Measurements from ENCODE around the gene PCNX3.

Gene PCNX3

GRCh38 chr11:65620666-65621065 is 5.1 kb downstream of the PCNX3 start:
- no peak for TF ChIP-seq JUND (IDR thresholded peaks at IDR 0.05; ENCODE audit: low read depth)
- in situ Hi-C loops (cut with HindIII; ENCODE audit: low pct_unique_long_range_greater_than_20kb, low sequenced_read_pairs), result no loop called here
- no peak for DNase-seq (ENCODE audit: low read depth in 1 of 2, low spot score in 1 of 2)

GRCh38 chr11:65621460-65621859 is 5.9 kb downstream of the PCNX3 start:
- no peak for TF ChIP-seq JUND (IDR thresholded peaks at IDR 0.05; ENCODE audit: low read depth)
- DNase-seq (ENCODE audit: low read depth in 1 of 2, low spot score in 1 of 2), result no peak
- in situ Hi-C loops (cut with HindIII; ENCODE audit: low pct_unique_long_range_greater_than_20kb, low sequenced_read_pairs), result no loop called here

- in situ Hi-C loops (cut with HindIII; ENCODE audit: low pct_unique_long_range_greater_than_20kb, low sequenced_read_pairs), result no loop called here
- no peak for TF ChIP-seq JUND (IDR thresholded peaks at IDR 0.05; ENCODE audit: low read depth)
Observed at GRCh38 chr11:65622011-65622410, 6.4 kb downstream of the PCNX3 start.

GRCh38 chr11:65623177-65623576 is 7.6 kb downstream of the PCNX3 start:
- no peak for TF ChIP-seq JUND (IDR thresholded peaks at IDR 0.05; ENCODE audit: low read depth)
- in situ Hi-C loops (cut with HindIII; ENCODE audit: low pct_unique_long_range_greater_than_20kb, low sequenced_read_pairs), result no loop called here

More at GRCh38 chr11:65622011-65622410, 6.4 kb downstream of the PCNX3 start:
- no peak for DNase-seq (ENCODE audit: low read depth in 1 of 2, low spot score in 1 of 2)

GRCh38 chr11:65623852-65624616 is 8.5 kb downstream of the PCNX3 start:
- no peak for TF ChIP-seq JUND (IDR thresholded peaks at IDR 0.05; ENCODE audit: low read depth)
- in situ Hi-C loops (cut with HindIII; ENCODE audit: low pct_unique_long_range_greater_than_20kb, low sequenced_read_pairs), result no loop called here
- DNase-seq (ENCODE audit: low read depth in 1 of 2, low spot score in 1 of 2), result no peak

More at GRCh38 chr11:65623177-65623576, 7.6 kb downstream of the PCNX3 start:
- no peak for DNase-seq (ENCODE audit: low read depth in 1 of 2, low spot score in 1 of 2)

- in situ Hi-C loops (cut with HindIII; ENCODE audit: low pct_unique_long_range_greater_than_20kb, low sequenced_read_pairs), result no loop called here
- no peak for DNase-seq (ENCODE audit: low read depth in 1 of 2, low spot score in 1 of 2)
- no peak for TF ChIP-seq JUND (IDR thresholded peaks at IDR 0.05; ENCODE audit: low read depth)
Observed at GRCh38 chr11:65624931-65625627, 9.5 kb downstream of the PCNX3 start.

- TF ChIP-seq JUND (IDR thresholded peaks at IDR 0.05; ENCODE audit: low read depth), result no peak
- in situ Hi-C loops (cut with HindIII; ENCODE audit: low pct_unique_long_range_greater_than_20kb, low sequenced_read_pairs), result no loop called here
- DNase-seq (ENCODE audit: low read depth in 1 of 2, low spot score in 1 of 2), result peak; percentile 47 to 57
Observed at GRCh38 chr11:65625628-65626342, 10.2 kb downstream of the PCNX3 start.

GRCh38 chr11:65627202-65627601 is 11.6 kb downstream of the PCNX3 start:
- no peak for TF ChIP-seq JUND (IDR thresholded peaks at IDR 0.05; ENCODE audit: low read depth)
- DNase-seq (ENCODE audit: low read depth in 1 of 2, low spot score in 1 of 2), result no peak
- in situ Hi-C loops (cut with HindIII; ENCODE audit: low pct_unique_long_range_greater_than_20kb, low sequenced_read_pairs), result no loop called here

GRCh38 chr11:65629579-65629978 is 14.0 kb downstream of the PCNX3 start:
- TF ChIP-seq JUND (IDR thresholded peaks at IDR 0.05; ENCODE audit: low read depth), result no peak
- DNase-seq (ENCODE audit: low read depth in 1 of 2, low spot score in 1 of 2), result no peak
- in situ Hi-C loops (cut with HindIII; ENCODE audit: low pct_unique_long_range_greater_than_20kb, low sequenced_read_pairs), result no loop called here

GRCh38 chr11:65630215-65630614 is 14.6 kb downstream of the PCNX3 start:
- TF ChIP-seq JUND (IDR thresholded peaks at IDR 0.05; ENCODE audit: low read depth), result no peak
- DNase-seq (ENCODE audit: low read depth in 1 of 2, low spot score in 1 of 2), result no peak
- in situ Hi-C loops (cut with HindIII; ENCODE audit: low pct_unique_long_range_greater_than_20kb, low sequenced_read_pairs), result no loop called here

GRCh38 chr11:65633390-65634108 is 18.0 kb downstream of the PCNX3 start:
- no peak for DNase-seq (ENCODE audit: low read depth in 1 of 2, low spot score in 1 of 2)
- in situ Hi-C loops (cut with HindIII; ENCODE audit: low pct_unique_long_range_greater_than_20kb, low sequenced_read_pairs), result no loop called here
- TF ChIP-seq JUND (IDR thresholded peaks at IDR 0.05; ENCODE audit: low read depth), result no peak

GRCh38 chr11:65634109-65634436 is 18.5 kb downstream of the PCNX3 start:
- DNase-seq (ENCODE audit: low read depth in 1 of 2, low spot score in 1 of 2), result no peak
- no peak for TF ChIP-seq JUND (IDR thresholded peaks at IDR 0.05; ENCODE audit: low read depth)
- in situ Hi-C loops (cut with HindIII; ENCODE audit: low pct_unique_long_range_greater_than_20kb, low sequenced_read_pairs), result no loop called here
